Heart left ventricle (tissue), 13 donors: ENCODE data around the gene CEACAM4.

Source experiments
- POLR2A ChIP-seq, 2 donors: fragments of 450-650 bp; IDR thresholded peaks; one replicate each; pipeline ENCODE4 v1.6.1; 2017; ENCODE audit warnings: antibody characterized with exemption in 2 of 2, mild to moderate bottlenecking in 2 of 2, moderate library complexity in 2 of 2
- TF ChIP-seq, protein P1 (sequence below), 12 donors: fragments of 200-600 bp; sonication (generic) in 4 of 12; IDR thresholded peaks; one replicate each; pipeline versions ENCODE4 v1.5.0 to v1.8.0; 2018 to 2022; ENCODE audit warnings: antibody characterized with exemption in 12 of 12, mild to moderate bottlenecking in 5 of 12
- donor health status: ischemic (EF 13 %, LVEDD 7.1; RV severe dilation, severe dysfunction).
- donor health status: DM: no; HTN: yes; CAD: no.
- donor health status: DM: no; HTN: no; CAD: no.
- donor health status: ischemic (EF 25% LVEDD 6.9; RV normal size, moderate dysfunction).
- donor health status: ischemic (EF 25% LVEDD 5.7; RV mildly dilated, moderate dysfunction).
- donor health status: ischemic (EF 35%, LVEDD 5.7; RV mildly dilated, moderate dysfunction).
- donor health status: nonischemic (EF 11% LVEDD 7.7; RV severe dilation, severe dysfunction).
- donor health status: DM: yes; HTN: yes; CAD: no.
- donor health status: PGD.
- donor health status: ischemic (EF 29% LVEDD 5.4; RV normal size, mild dysfunction).
- donor health status: nonischemic (EF 23%, LVEDD 6.1; RV moderate dilation, normal function).

DNA sequence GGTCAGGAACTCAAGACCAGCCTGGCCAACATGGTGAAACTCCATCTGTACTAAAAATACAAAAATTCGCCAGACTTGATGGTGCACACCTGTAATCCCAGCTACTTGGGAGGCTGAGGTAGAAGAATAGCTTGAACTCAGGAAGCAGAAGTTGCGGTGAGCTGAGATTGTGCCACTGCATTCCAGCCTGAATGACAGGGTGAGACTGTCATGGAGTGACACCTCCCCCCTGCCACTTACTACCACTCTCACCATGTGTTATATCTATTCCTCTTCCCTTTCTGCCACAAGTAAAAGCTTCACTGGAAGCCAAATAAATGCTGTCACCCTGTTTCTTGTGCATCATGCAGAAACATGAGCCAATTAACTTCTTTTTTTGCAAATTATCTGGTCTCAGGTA lies 10.6 kb upstream of the CEACAM4 start:
- TF ChIP-seq, protein P1, sequence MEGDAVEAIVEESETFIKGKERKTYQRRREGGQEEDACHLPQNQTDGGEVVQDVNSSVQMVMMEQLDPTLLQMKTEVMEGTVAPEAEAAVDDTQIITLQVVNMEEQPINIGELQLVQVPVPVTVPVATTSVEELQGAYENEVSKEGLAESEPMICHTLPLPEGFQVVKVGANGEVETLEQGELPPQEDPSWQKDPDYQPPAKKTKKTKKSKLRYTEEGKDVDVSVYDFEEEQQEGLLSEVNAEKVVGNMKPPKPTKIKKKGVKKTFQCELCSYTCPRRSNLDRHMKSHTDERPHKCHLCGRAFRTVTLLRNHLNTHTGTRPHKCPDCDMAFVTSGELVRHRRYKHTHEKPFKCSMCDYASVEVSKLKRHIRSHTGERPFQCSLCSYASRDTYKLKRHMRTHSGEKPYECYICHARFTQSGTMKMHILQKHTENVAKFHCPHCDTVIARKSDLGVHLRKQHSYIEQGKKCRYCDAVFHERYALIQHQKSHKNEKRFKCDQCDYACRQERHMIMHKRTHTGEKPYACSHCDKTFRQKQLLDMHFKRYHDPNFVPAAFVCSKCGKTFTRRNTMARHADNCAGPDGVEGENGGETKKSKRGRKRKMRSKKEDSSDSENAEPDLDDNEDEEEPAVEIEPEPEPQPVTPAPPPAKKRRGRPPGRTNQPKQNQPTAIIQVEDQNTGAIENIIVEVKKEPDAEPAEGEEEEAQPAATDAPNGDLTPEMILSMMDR (IDR thresholded peaks at IDR 0.05): no peak
- no peak for TF ChIP-seq POLR2A (IDR thresholded peaks at IDR 0.05)
